ENCODE data around the gene UVRAG.

Gene UVRAG

DNA sequence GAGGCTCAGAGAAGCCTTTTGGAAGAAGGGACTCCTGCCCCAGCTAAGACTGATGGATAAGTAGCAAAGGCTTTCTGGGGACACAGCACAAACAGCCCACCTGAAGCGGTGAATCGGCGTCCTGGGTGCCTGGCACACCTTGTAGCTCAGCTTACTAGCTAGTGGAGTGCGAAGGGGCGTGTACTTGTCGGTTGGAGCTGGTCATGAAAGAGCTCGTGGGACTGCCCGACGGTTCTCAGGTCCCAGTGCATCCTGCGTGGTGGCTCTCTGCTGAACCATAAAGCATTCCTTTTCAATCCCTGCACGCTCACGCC is 690 bp upstream of the UVRAG start:
- H3K27ac ChIP-seq (ENCODE audit: low read depth, low read length): peak overlapping the region; percentile 92
- H3K4me1 ChIP-seq (ENCODE audit: control insufficient read depth in 5 of 5, insufficient read depth in 5 of 5, low read length in 5 of 5): peaks cover 11 to 84% (median 72%) of the 10 kb centered on the region in 5 donors
- peak overlapping the region; percentile 56 to 89 (median 73) for H3K9ac ChIP-seq (ENCODE audit: low read length in 5 of 5)

DNA sequence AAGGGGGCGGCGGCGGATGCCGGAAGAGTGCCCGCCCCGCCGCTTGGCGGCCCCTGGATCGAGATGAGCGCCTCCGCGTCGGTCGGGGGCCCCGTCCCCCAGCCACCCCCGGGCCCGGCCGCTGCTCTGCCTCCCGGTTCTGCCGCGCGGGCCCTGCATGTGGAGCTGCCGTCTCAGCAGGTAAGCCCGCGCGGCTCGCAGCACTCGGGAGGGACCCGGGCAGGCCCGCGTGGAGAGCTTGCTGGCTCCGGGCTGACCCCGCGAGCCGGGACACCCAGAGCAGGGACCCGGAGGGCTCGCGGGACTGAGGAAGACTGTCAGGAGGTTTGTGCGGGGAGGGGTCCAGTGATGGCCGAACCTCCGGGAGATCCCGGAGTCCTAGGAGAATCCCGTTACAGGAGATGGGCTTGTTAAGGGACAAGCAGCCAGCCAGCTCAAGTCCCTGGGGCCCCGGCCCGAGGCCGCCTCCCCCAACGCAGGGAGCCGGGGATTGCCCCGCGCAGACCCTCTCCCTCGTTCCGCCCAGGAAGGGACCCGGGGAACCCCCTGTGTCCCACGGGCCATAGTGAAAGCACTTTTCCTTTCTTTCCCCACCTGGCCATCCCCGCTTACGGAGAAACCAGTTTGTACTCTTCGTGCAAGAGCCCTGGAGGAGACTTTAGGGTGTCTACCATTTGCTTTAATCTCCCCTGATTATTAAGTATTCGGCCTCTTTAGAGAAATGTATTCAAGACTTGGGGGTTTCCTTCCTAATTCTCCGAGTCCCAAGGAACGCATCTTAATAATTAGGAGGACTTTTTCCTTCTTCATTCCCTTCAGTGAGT is 547 bp downstream of the UVRAG start:
- peaks cover 11 to 77% (median 66%) of the 10 kb centered on the region in 5 donors for H3K4me1 ChIP-seq (ENCODE audit: control insufficient read depth in 5 of 5, insufficient read depth in 5 of 5, low read length in 5 of 5)
- H3K9me3 ChIP-seq (ENCODE audit: control insufficient read depth in 5 of 5, low read length in 5 of 5): no peaks in the 10 kb centered on the region
- H3K4me3 ChIP-seq (ENCODE audit: low read depth in 1 of 5, low read length in 5 of 5): peak overlapping the region; percentile 75 to 93 (median 88)
- H3K27ac ChIP-seq (ENCODE audit: low read depth, low read length): peak overlapping the region; percentile 92
- no peaks in the 10 kb centered on the region for H3K27me3 ChIP-seq (ENCODE audit: control insufficient read depth in 5 of 5, insufficient read depth in 4 of 5, low read length in 5 of 5)
- peak overlapping the region; percentile 88 to 96 (median 92) for H3K9ac ChIP-seq (ENCODE audit: low read length in 5 of 5)
- no peaks in the 10 kb centered on the region for H3K36me3 ChIP-seq (ENCODE audit: control insufficient read depth in 5 of 5, insufficient read depth in 5 of 5, low read length in 5 of 5)

More for the DNA sequence above, 690 bp upstream of the UVRAG start:
- H3K36me3 ChIP-seq (ENCODE audit: control insufficient read depth in 5 of 5, insufficient read depth in 5 of 5, low read length in 5 of 5): no peaks in the 10 kb centered on the region
- no peaks in the 10 kb centered on the region for H3K27me3 ChIP-seq (ENCODE audit: control insufficient read depth in 5 of 5, insufficient read depth in 4 of 5, low read length in 5 of 5)
- no peaks in the 10 kb centered on the region for H3K9me3 ChIP-seq (ENCODE audit: control insufficient read depth in 5 of 5, low read length in 5 of 5)
- H3K4me3 ChIP-seq (ENCODE audit: low read depth in 1 of 5, low read length in 5 of 5): peak overlapping the region; percentile 75 to 93 (median 88)

DNA sequence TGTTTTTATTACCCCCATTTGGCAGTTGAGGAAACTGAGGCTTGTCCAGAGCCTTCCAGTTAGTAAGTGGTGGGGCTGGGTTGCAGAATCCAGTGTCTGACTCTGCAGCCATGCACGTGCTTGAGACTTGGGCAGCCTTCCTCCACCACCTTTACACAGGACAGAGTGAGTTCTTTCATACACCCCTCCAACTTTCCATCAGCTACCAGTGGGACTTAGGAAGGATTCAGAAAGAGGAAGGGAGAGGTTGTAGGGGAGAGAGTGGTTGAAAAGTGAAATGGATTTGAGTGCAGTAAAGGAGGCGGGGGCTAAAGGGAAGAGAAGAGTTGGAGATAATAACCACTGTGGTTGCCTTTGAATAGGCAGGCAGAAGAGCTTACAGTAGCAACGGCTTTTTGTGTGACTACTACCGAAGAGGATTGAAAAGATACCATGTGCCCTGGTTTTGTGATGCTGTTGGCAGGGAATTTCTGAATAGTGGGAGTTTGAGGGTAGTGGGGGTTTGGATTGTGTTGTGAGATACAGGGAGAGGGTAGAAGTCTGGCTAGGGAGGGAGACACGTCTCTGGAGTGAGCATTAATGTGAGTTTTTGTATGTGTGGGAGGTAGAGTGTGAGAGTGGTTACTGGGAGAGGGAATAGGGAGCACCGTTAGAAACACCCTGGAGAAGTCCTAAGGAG is 1.7 kb downstream of the UVRAG start:
- H3K4me1 ChIP-seq (ENCODE audit: control insufficient read depth in 5 of 5, insufficient read depth in 5 of 5, low read length in 5 of 5): peaks cover 11 to 75% (median 60%) of the 10 kb centered on the region in 5 donors
- no peaks in the 10 kb centered on the region for H3K36me3 ChIP-seq (ENCODE audit: control insufficient read depth in 5 of 5, insufficient read depth in 5 of 5, low read length in 5 of 5)
- H3K27ac ChIP-seq (ENCODE audit: low read depth, low read length): peak overlapping the region; percentile 92
- H3K9me3 ChIP-seq (ENCODE audit: control insufficient read depth in 5 of 5, low read length in 5 of 5): no peaks in the 10 kb centered on the region
- H3K9ac ChIP-seq (ENCODE audit: low read length in 5 of 5): peak overlapping the region; percentile 88 to 96 (median 92)
- no peaks in the 10 kb centered on the region for H3K27me3 ChIP-seq (ENCODE audit: control insufficient read depth in 5 of 5, insufficient read depth in 4 of 5, low read length in 5 of 5)
- H3K4me3 ChIP-seq (ENCODE audit: low read depth in 1 of 5, low read length in 5 of 5): peak overlapping the region; percentile 69 to 93 (median 88)

DNA sequence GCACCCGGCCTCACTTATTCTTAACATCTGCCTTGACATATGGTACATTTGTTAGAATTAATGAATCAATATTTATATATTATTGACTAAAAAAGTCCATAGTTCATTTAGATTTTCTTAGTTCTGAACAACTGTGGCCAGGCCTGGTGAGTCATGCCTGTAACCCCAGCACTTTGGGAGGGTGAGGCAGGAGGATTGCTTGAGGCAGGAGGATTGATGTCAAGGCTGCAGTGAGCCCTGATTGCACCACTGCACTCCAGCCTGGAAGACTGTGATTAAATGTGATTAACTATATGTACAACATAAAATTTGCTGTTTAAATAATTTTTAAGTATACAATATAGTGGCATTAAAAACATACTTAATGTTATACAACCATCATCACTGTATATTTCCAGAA is 5.6 kb downstream of the UVRAG start:
- peaks cover 7 to 69% (median 59%) of the 10 kb centered on the region in 5 donors for H3K4me1 ChIP-seq (ENCODE audit: control insufficient read depth in 5 of 5, insufficient read depth in 5 of 5, low read length in 5 of 5)
- H3K9ac ChIP-seq (ENCODE audit: low read length in 5 of 5): no peak overlapping the region
- H3K4me3 ChIP-seq (ENCODE audit: low read depth in 1 of 5, low read length in 5 of 5): no peak overlapping the region
- H3K27ac ChIP-seq (ENCODE audit: low read depth, low read length): peak overlapping the region; percentile 92
- no peaks in the 10 kb centered on the region for H3K9me3 ChIP-seq (ENCODE audit: control insufficient read depth in 5 of 5, low read length in 5 of 5)
- H3K27me3 ChIP-seq (ENCODE audit: control insufficient read depth in 5 of 5, insufficient read depth in 4 of 5, low read length in 5 of 5): no peaks in the 10 kb centered on the region
- no peaks in the 10 kb centered on the region for H3K36me3 ChIP-seq (ENCODE audit: control insufficient read depth in 5 of 5, insufficient read depth in 5 of 5, low read length in 5 of 5)

DNA sequence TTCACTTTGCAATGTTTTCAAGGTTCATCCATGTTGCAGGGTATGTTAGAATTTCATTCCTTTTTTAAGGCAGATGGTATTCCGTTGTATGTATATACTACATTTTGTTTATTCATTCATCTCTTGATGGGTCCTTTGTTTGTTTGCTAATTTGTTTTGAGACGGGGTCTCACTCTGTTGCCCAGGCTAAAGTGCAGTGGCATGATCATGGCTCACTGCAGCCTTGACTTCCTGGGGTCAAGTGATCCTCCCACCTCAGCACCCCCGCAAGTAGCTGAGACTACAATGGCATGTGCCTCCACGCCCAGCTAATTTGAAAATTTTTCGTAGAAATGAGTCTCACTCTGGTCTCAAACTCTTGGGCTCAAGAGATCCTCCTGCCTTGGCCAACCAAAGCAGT is 6.2 kb downstream of the UVRAG start:
- Histone ChIP-seq H3K4me3 (ENCODE audit: low read depth in 1 of 5, low read length in 5 of 5) (no peak overlapping the region), H3K36me3 (ENCODE audit: control insufficient read depth in 5 of 5, insufficient read depth in 5 of 5, low read length in 5 of 5) (no peaks in the 10 kb centered on the region), H3K27ac (ENCODE audit: low read depth, low read length) (peak overlapping the region; percentile 92), H3K9ac (ENCODE audit: low read length in 5 of 5) (no peak overlapping the region), H3K9me3 (ENCODE audit: control insufficient read depth in 5 of 5, low read length in 5 of 5) (no peaks in the 10 kb centered on the region), H3K27me3 (ENCODE audit: control insufficient read depth in 5 of 5, insufficient read depth in 4 of 5, low read length in 5 of 5) (no peaks in the 10 kb centered on the region), H3K4me1 (ENCODE audit: control insufficient read depth in 5 of 5, insufficient read depth in 5 of 5, low read length in 5 of 5) (peaks cover 7 to 69% (median 58%) of the 10 kb centered on the region in 5 donors)

DNA sequence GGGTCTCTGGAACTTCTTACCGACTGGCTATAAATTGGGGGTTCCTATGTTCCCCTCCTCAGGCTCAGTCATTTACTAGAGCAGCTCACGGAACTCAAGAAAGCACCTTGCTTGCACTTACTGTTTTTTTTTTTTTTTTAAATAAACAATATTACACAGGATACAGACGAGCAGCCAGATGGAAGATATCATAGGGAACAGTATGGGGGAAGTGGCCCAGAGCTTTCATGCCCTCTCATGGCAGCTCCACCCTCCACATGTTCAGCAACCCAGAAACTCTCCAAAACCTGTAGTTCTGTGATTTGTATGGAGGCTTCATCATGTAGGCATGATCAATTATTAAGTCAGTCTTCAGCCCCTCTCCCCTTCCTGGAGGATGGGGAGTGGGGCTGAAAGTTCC is 7.5 kb downstream of the UVRAG start:
- H3K9ac ChIP-seq (ENCODE audit: low read length in 5 of 5): peak overlapping the region in 1 of 5 donors; percentile 14
- peaks cover 2 to 67% (median 54%) of the 10 kb centered on the region in 5 donors for H3K4me1 ChIP-seq (ENCODE audit: control insufficient read depth in 5 of 5, insufficient read depth in 5 of 5, low read length in 5 of 5)
- H3K36me3 ChIP-seq (ENCODE audit: control insufficient read depth in 5 of 5, insufficient read depth in 5 of 5, low read length in 5 of 5): no peaks in the 10 kb centered on the region
- H3K9me3 ChIP-seq (ENCODE audit: control insufficient read depth in 5 of 5, low read length in 5 of 5): no peaks in the 10 kb centered on the region
- no peaks in the 10 kb centered on the region for H3K27me3 ChIP-seq (ENCODE audit: control insufficient read depth in 5 of 5, insufficient read depth in 4 of 5, low read length in 5 of 5)
- H3K27ac ChIP-seq (ENCODE audit: low read depth, low read length): no peak overlapping the region
- H3K4me3 ChIP-seq (ENCODE audit: low read depth in 1 of 5, low read length in 5 of 5): no peak overlapping the region

DNA sequence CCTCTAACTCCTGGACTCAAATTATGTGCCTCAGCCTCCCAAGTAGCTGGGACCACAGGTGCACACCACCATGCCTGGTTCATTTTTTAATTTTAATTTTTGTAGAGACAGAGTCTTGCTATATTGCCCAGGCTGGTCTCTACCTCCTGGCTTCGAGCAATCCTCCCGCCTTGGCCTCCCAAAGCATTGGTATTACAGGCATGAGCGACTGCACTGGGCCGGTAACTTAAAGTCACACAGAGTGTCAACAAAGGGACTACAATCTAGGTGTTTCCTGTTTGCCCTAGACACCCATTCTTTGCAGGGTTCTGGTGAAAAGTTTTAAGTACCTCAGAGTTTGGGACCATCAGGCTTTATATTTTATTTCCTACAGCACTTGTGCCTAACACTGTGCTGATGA is 8.4 kb downstream of the UVRAG start:
- Histone ChIP-seq H3K9ac (ENCODE audit: low read length in 5 of 5) (no peak overlapping the region), H3K9me3 (ENCODE audit: control insufficient read depth in 5 of 5, low read length in 5 of 5) (no peaks in the 10 kb centered on the region), H3K4me1 (ENCODE audit: control insufficient read depth in 5 of 5, insufficient read depth in 5 of 5, low read length in 5 of 5) (peaks cover 2 to 68% (median 60%) of the 10 kb centered on the region in 5 donors), H3K27ac (ENCODE audit: low read depth, low read length) (peak overlapping the region; percentile 95), H3K36me3 (ENCODE audit: control insufficient read depth in 5 of 5, insufficient read depth in 5 of 5, low read length in 5 of 5) (no peaks in the 10 kb centered on the region), H3K27me3 (ENCODE audit: control insufficient read depth in 5 of 5, insufficient read depth in 4 of 5, low read length in 5 of 5) (no peaks in the 10 kb centered on the region), H3K4me3 (ENCODE audit: low read depth in 1 of 5, low read length in 5 of 5) (no peak overlapping the region)

DNA sequence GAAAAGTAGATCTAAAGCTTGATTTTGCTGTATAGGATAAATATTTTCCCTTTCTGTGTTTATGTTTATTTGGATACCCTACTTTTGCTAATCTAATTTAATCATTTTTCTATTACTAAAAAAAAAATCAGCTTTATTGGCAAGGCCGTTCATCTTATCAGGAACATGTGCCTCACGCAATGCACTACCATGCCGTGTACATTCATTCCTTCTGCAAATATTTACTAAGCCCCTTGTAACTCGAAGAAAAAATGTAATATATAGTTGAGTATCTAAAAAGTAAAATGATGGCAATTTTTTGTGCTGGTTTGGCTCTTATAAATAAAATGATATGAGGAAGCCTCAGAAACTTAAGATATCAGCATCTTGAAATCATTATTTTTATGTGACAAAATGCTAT is 8.9 kb downstream of the UVRAG start:
- no peaks in the 10 kb centered on the region for H3K36me3 ChIP-seq (ENCODE audit: control insufficient read depth in 5 of 5, insufficient read depth in 5 of 5, low read length in 5 of 5)
- no peaks in the 10 kb centered on the region for H3K27me3 ChIP-seq (ENCODE audit: control insufficient read depth in 5 of 5, insufficient read depth in 4 of 5, low read length in 5 of 5)
- peaks cover 4 to 66% (median 57%) of the 10 kb centered on the region in 5 donors for H3K4me1 ChIP-seq (ENCODE audit: control insufficient read depth in 5 of 5, insufficient read depth in 5 of 5, low read length in 5 of 5)
- H3K9ac ChIP-seq (ENCODE audit: low read length in 5 of 5): peak overlapping the region in 2 of 5 donors; percentile 16 to 28
- peak overlapping the region in 1 of 5 donors; percentile 33 for H3K4me3 ChIP-seq (ENCODE audit: low read depth in 1 of 5, low read length in 5 of 5)
- H3K9me3 ChIP-seq (ENCODE audit: control insufficient read depth in 5 of 5, low read length in 5 of 5): no peaks in the 10 kb centered on the region
- H3K27ac ChIP-seq (ENCODE audit: low read depth, low read length): peak overlapping the region; percentile 95

DNA sequence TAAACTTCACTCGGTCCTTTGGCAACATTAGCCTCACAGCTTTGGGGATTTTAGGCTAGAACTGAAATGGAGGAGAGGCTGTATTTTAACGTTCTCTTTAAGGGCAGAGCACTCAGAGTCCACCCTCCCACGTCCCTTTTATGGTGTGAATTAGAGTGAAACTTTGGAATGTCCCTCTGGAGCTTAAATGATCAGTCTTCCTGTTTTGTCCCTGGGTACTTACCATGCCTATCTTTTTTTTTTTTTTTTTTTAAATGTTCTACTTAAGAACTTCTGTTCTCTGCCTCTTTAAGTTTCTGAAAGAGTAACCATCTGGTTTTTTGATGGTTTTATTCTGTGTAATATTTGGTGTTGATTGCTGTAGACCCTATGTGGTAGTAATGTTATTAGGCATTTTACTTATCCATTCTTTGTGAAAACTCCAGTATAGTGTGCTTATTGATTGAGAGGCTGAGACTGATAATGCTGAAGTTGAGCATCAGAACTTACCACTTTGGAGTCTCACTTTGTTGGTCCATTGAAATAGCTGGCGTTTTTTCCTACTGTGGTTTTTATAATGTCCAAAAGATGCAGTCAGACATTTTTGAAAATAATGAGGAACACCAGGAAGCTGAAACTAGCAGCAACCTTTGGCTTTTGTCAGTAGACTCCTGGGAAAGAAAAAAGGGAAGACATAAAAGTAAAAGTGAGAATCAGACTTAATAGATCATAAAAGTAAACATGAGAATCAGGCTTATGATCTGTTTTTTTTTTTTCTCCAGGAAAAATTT is 11.6 kb downstream of the UVRAG start:
- H3K27ac ChIP-seq (ENCODE audit: low read depth, low read length): peak overlapping the region; percentile 95
- H3K9ac ChIP-seq (ENCODE audit: low read length in 5 of 5): peak overlapping the region in 3 of 5 donors; percentile 48 to 68 (median 64)
- H3K36me3 ChIP-seq (ENCODE audit: control insufficient read depth in 5 of 5, insufficient read depth in 5 of 5, low read length in 5 of 5): peaks cover 0 to 3% (median 0%) of the 10 kb centered on the region in 5 donors
- H3K4me3 ChIP-seq (ENCODE audit: low read depth in 1 of 5, low read length in 5 of 5): peak overlapping the region; percentile 28 to 42 (median 30)
- H3K27me3 ChIP-seq (ENCODE audit: control insufficient read depth in 5 of 5, insufficient read depth in 4 of 5, low read length in 5 of 5): no peaks in the 10 kb centered on the region
- H3K4me1 ChIP-seq (ENCODE audit: control insufficient read depth in 5 of 5, insufficient read depth in 5 of 5, low read length in 5 of 5): peaks cover 7 to 82% (median 67%) of the 10 kb centered on the region in 5 donors
- H3K9me3 ChIP-seq (ENCODE audit: control insufficient read depth in 5 of 5, low read length in 5 of 5): no peaks in the 10 kb centered on the region
